GM21737 (cell line): ENCODE results near the gene SP4.

Experiments used
- ATAC-seq: cut with Tn5 transposase; IDR thresholded peaks from one replicate; pipeline ENCODE4 v1.9.1; 2021; ENCODE audit warnings: mild to moderate bottlenecking, moderate library complexity; ENCODE audit not compliant: unreplicated experiment

The SP4 gene

DNA sequence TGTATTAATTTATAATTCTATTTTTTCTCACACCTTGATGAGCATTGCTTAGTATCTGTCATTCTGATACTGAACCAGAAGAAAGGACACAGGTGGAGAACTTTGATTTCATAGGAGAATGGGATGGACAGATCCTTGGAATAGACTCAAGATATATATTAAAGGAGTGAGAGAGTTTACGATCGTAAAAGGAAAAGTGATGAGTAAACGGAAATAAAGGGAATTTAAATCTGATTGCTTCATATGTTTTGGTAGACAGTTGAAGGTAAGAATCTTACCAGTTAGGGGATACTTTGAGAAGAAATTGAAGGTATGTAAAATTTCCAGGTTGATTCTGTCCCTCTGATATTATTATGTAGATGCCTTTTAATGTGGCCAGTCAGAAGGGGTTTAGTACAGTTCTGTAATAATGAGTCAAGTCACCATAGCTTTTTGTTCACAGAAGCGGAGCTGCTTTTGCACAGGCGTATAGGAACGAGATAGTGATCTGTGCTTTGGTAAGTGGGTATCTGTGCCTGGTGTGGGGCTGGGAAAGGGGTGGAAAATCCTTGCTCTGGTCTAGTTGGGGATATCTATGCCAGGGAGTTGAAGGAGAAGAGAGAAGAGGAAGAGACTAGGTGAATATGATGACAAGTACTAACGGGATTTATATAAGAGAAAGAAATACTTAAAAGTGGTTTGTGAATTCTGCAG, 15.4 kb downstream of the SP4 start:
- ATAC-seq, result no peak

DNA sequence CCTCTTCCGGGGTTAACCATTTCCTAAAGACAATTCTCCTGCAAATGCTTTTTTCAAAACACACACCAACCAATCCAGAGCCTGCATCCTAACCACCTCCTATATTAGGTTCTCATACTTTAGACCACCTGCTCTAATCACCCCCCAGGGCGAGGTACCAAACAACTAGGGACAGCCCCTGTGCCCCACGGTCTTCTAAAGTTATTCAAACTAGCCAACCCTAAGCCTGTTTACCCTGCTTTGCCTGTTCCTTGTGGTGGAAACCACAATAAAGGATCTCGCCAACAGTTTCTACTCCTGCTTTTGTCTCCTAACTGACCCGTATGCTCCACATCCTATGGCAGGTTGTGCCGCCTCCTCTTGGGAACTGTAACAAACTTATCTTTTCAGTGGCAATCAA, 21.1 kb downstream of the SP4 start:
- no peak for ATAC-seq

DNA sequence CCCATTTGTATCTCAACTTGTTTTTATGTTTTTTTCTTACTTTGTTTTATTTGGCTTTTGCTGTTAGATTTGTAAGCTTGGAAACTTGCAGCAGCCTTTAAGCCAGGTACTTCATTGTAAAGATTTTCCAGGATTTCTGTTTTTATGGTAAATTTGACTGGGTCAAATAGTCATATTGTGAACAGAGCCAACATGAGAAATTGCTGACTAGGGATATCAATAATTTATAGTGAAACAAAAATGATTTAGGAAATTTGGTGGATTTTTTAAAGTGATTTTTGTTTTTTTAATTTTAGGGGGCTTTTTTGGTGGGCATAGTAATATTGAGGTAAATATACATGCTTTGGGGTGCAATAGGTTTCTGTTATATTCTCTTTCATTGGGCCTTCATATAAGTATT, 22.2 kb downstream of the SP4 start:
- ATAC-seq, result no peak

DNA sequence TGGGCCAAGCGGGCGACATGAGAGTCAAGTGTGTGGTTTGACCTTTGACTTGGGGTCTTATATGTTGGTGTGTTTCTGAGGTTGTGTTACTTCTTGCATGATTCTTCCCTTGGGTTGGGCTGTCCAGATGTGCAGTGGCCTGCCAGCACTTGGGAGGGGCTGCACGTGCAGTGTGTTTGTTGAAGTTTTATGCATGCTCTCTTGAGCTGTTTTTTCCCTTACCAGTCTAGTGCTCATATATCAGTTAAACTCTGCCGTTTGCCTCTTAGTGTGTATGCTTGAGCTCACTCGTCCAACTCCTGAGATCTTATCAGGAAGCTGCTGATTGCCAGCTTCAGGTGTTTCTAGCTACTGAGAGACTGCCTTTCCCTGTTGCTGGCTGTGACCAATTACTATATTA, 23.1 kb downstream of the SP4 start:
- ATAC-seq, result no peak

DNA sequence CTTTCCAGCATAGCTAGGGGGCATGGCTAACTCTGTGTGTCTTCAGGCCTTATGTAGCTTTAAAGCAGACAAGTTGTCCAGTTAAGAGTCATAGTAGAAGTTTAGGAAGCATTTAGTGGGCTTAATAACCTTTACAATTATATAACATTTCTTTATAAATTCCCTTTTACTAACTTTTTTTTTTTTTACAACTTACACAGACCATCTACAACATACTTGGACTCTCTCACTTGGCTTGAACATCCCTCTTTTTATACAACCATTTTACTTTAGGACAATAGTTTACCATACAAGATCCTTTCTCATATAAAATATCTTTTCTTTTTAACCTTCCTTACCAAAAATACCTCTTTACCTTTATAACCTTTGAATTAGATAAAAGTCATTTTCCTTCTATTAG, 26.3 kb downstream of the SP4 start:
- no peak for ATAC-seq

DNA sequence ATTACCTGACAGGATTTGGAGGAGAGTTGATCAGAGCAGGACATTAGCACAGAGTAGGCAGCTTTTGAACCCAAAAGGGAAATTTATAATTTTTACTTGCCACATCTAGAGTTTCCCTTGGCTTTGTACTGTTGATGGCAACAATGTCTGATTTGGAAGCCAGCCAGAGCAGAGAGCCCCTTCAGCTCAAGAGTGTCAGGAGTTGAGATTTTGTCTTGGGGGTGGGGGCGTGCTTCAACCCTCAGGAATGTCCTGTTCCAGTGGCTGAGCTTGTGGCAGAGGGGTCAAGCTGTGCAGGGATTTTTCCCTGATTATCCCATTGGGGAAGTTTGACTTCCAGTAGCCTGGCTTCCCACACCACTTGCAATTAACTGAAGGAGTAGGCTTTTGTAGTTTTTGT, 27.0 kb downstream of the SP4 start:
- no peak for ATAC-seq

DNA sequence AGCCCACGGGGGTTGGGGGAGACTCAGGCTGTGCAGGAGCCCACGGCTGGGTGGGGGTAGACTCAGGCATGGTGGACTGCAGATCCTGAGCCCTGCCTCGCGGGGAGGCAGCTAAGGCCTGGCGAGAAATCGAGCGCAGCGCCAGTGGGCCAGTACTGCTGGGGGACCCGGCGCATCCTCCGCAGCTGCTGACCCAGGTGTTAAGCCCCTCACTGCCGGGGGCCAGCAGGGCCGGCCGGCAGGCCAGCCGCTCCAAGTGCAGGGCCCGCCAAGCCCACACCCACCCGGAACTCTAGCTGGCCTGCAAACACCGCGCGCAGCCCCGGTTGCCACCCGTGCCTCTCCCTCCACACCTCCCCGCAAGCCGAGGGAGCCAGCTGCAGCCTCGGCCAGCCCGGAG, 33.4 kb downstream of the SP4 start:
- ATAC-seq, result no peak

DNA sequence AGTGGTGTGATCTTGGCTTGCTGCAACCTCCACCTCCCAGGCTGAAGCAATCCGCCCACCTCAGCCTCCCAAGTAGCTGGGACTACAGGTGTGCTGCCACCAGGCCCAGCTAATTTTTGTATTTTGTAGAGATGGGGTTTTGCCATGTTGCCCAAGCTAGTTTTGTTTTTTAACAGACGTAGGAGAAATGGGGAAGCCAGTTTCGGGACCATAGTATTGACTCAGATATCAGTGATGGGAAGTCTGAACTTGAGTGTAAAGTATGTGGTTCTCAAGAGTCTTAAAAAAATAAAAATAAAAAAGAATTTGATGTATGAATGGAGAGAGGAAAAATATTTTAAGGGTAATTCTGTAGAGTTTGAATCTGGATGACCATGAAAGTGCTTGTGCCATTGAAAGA, 34.2 kb downstream of the SP4 start:
- no peak for ATAC-seq

DNA sequence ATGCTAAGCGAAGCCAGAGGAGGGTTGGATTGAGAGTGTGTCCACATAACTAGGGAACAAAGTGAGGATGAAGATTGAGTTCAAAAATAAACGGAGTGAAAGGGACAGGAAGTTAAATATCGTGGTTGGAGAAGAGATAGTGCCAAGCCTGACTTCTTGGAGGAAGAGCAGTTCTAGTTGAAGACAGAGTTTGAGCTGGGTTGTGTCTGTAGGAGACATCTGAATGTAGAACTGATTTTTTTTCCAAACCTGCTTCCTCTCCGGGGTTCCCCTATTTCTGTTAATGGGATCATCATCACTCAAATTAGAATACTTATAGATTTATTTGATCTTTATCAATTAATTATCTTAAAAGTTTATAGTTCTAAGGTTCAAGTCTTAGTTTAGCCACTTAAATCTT, 35.6 kb downstream of the SP4 start:
- ATAC-seq, result no peak

DNA sequence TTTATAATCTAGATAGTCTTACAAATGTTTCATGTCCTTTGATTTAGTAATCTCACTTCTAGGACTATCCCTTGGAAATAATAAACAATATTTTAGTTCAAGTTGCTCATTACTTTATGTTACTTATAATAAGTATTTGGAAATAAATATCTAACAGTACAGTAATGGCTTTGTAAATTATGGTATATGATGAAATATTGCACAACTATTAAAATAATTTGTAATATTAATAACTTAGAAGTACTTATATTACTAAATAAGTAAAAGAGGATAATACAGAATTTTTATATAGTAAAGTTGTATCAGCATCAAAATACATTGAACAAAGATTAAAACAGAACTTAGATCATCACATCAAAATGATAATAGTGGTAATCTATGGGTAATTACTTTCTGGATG, 41.1 kb downstream of the SP4 start:
- no peak for ATAC-seq

DNA sequence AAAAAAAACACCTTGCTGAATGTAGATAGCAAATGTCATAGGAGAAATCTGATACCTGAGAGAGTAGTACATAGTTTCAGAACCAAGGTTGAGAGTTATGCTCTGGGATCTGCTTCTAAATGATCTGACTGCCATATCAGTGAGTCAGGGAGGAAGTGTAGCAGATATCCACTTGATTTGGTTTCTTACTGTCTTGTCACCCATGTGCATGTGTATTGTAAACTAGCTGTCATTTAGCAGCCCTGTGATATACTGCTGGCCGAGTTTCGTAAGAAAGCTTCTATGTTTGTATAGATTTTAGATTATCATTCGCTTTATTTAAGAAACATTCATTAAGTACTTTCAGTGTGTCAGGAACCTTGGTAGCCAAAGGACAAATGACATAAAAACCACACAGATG, 42.0 kb downstream of the SP4 start:
- no peak for ATAC-seq

DNA sequence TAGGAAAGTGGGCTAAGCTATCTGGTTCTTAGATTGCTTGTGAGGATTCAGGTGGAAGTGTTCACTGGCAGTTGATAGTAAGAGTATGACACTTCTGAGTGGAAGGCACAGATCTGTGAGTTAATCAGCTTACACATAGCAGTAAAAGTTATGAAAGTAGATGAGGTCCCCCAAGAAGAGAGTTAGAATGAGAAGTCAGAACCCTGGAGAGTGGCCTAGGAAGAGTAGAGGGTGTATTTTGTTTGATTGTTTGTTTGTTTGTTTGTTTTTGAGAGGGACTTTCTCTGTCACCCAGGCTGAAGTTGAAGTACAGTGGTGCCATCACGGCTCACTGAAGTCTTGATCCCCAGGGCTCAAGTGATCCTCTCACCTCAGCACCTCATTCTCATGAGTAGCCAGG, 44.1 kb downstream of the SP4 start:
- no peak for ATAC-seq

DNA sequence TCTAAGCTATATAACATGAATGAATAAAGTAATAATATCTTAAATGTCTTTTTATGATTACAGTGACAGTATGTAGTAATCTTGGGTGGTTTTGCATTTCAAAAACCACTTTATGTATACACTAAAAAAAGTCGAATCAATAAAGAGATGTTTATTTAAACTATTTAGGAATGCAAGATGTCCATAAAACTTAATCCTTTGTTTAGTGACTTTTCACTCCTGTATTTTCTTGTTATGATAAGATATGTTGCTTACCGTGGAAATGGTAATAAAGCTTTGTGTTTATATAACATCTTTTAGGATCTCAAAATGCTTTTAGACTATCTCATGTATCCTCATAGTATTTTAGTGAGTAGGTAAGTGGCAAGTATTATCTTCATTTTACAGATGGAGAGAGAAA, 48.5 kb downstream of the SP4 start:
- no peak for ATAC-seq

DNA sequence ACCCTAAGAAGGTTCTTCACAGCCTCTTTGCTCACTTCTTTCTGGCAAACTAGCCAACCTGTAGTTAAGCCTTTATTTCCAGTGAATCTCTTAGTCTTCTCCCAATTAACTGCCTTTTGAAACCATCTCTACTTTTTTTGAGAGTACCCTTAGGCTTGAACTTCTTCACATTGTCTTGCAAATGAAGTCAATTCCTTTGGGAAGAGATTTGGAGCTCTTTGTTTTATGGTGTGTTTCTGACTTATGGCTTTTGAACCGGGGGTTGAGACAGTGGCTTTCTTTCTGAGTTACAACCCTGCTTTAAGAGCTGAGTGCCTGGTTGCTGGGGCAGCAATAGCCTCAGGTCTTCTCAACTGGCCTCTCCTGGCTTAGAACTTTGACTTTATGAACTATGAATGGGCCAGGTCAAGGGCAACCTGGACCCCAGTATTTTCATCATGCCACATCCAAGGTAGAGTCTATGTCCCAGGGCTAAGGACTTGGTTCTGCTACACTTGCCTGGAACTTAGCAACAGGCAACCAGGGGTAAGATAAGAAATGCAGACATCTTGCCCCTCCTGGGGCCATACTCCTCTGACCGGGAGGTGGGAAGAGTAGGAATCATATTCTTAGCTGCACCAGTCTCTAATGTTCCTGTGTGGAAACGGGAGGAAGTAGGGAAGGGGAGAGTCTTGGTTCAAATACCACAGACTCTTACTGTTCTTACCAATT, 53.0 kb downstream of the SP4 start:
- no peak for ATAC-seq

DNA sequence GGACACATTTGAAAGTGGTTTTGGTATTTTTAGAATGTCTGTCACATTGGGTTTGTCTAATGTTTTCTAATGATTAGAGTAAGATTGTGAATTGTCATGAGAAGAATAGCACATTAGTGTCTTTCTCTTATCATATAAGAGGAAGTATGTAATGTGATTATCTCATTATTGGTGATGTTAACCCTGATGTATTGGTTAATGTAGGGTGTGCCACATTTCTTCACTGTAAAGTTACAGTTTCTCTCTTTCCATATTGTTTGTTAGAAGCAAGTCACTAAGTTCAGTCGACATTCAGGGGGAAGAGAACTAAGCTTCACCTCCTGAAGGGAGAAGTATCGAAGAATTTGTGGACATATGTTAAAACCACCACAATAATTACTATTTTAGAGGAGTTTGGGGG, 58.6 kb downstream of the SP4 start:
- ATAC-seq, result no peak

DNA sequence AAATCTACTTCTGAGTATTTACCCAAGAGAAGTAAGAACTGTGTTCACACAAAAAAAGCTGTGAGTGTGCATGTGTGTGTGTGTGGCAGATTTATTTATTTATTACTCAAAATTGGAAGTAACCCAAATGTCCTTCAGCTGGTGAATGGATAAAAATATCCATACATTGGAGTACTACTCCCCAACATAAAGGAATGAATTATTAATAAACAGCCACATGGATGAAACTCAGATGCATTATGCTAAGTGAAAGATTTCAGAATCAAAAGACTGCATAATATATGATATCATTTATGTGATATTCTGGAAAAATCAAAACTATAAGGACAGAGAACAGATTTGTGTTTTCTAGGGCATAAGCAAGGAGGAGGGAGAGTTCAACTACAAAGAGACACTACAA, 67.8 kb downstream of the SP4 start:
- no peak for ATAC-seq

DNA sequence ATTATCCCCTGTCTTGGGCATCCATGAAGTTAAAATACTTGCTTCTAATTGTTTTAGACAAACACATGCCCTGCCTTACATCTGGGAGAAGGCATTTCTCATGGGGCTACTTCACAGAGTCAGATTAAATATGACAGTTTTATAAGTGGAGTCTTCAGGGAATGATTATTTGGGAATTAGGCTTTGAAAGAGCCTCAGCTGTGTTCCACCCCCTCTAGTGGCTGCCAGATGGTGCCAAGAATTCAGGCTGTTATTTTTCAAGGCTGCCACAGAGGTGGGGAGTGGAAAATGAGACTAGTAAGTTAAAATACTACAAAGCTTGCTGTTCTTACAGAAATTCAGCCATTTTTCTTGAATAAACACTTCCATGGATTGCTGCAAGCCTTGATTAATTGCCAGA, 69.2 kb downstream of the SP4 start:
- no peak for ATAC-seq

DNA sequence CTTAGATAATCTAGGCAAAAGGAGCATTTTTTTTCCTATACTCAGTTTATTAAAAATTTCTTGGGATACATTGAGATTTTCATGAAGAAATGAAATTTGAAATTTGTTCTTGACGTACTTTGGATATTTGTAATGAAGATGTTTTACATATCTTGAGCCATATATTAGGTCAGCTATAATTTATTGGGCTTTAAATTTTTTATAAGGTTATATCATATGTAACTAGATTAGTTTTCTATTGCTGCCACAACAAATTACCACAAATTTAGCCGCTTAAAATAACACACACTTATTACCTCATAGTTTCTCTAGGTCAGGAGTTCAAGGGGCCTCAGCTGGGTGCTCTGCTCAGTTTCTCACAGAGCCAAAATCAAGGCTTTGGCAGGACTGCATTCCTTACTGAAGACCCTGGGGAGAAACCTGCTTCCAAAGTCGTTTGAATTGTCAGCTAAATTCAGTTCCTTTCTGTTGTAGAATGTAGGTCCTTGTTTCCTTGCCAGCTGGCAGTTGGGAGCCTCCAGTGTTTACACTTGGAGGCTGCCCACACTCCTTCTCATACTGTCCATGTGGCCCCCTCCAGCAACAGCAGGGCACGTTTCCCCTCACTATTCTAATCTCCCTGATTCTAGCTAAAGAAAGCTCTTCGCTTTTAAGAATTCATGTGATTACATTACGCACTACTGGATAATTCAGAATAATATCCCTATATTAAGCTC, 72.4 kb downstream of the SP4 start:
- no peak for ATAC-seq

DNA sequence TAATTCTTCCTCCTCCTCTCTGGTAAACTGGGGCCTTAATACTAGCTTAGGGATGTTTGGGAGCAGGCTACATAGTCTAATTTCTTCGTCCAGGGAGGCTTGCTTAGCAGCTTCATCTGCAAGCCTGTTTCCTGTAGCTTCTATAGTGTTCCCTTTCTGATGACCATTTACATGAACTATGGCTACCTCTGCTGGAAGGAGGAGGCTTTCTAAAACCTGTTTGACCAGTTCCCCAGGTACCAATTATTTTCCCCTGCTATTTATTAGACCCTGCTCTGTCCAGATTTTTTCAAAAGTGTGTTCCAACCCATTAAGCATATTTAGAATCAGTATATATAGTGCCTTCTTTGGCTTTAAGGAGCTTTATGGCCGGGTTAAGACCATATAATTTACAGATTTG, 76.1 kb downstream of the SP4 start:
- no peak for ATAC-seq

DNA sequence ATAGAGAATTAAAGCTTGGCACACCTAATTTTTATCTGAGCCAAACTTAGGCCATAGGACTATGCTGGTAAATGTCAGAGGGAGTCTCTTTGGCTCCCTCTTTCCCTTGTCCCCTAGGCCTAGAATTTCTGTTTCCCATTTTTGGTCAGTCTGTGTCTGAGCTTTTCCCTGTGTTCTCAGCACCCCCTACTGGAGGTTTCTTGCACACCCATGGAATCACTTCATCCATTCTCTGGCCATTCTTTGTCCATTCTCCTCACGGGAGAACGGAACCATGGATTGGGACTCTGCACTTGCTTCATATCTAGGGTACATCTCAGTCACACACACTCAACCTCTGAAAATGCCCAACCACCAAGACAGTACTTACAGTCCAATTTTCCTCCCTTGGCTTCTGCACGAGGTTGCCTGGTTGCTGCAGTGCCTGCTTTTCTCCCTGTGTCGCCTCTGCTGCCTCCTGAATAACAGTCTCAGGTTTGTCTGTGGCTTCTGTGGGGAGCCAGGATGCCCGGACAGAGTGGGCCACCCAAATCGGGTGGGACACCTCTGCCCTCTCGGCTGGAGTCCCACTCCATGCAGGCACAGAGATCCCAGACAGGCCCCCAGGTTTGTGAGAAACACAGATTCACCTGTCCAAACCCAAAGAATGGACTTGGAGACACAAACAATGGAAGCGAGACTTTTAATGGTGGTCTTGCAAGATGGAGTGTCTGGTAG, 79.9 kb downstream of the SP4 start:
- ATAC-seq, result no peak

DNA sequence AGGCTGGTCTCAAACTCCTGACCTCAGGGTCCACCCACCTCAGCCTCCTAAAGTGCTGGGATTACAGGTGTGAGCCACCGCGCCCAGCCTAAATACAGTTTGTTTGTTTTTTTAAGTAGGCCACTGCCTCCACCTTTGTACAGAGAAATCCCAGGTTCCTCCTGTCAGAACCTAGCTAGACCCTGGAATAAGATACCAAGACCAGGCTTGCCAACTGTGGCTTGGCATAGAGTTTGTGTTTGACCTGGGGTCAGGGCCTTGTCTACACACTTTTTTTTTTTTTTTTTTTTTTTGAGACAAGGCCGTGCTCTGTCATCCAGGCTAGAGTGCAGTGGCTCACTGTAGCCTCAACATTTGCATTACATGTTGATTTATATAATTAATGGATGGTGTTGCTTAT, 80.7 kb downstream of the SP4 start:
- no peak for ATAC-seq

DNA sequence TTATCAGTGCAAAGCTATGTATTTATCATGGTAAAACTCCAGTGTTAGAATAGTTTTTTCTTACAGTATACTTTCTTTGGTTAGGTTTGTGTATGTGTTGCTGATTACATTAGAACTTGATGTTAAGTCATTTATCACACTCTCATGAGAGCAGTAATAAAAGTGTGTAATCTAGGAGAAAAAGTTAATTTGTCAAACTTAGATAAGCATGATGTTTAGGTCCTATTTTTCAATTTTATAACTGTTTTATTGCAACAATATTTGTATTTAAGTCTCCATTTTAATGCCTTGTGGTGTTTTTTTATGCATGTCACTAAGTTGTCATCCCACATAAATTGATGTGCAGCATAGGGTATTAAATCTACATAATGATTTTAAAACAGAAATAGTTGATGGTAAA, 86.2 kb downstream of the SP4 start:
- no peak for ATAC-seq
